Caco-2 (cell line): Measurements from ENCODE around the gene SEC14L1. TPM values are rescaled to one million over a fixed set of nuclear protein-coding genes. Genes with fewer than 3 reads are reported as not detected.
A peak's percentile ranks its signal among the peaks of the same experiment; 100 is the strongest.

ENCODE experiments used
- BruUV-seq: library from RNA; stranded (reverse); fragments of 400-500 nt; replicated peaks from 2 replicates; lab custom pipeline; 2021; lab: Mats Ljungman, UMichigan
- CTCF ChIA-PET: fragments of 300-600 bp; sonication (Branson Sonifier 250); formaldehyde crosslinking; loops from one replicate; lab custom pipeline; 2022; ENCODE audit warnings: antibody characterized with exemption; lab: Charles Lee
- POLR2A ChIA-PET: fragments of 300-600 bp; sonication (Branson Sonifier 250); formaldehyde crosslinking; loops from one replicate; lab custom pipeline; 2022; ENCODE audit warnings: antibody characterized with exemption; lab: Charles Lee
- DNase-seq, 2 experiments: peaks; one replicate each; pipeline versions ENCODE4 v3.0.0 to v3.0.0-alpha.2; 2020 to 2022
- H3K27me3 ChIP-seq: replicated peaks from 2 replicates; pipeline ENCODE4 v1.6.0; 2011; ENCODE audit warnings: low read length; ENCODE audit not compliant: control insufficient read depth, insufficient read depth
- H3K36me3 ChIP-seq: 2 replicates; pipeline ENCODE4 v1.5.1; 2011; ENCODE audit warnings: low read length; ENCODE audit not compliant: control insufficient read depth, insufficient read depth
- H3K4me1 ChIP-seq: fragments of 250-450 bp; sonication (Bioruptor Pico); 2 replicates; pipeline ENCODE4 v1.5.1; 2020; ENCODE audit warnings: mild to moderate bottlenecking
- H3K4me3 ChIP-seq: 2 replicates; pipeline ENCODE4 v1.5.1; 2011; ENCODE audit warnings: low read depth, mild to moderate bottlenecking, control low read depth, low read length
- H3K9me3 ChIP-seq: fragments of 250-450 bp; sonication (Bioruptor Pico); 2 replicates; pipeline ENCODE4 v1.5.1; 2020; ENCODE audit warnings: mild to moderate bottlenecking, moderate library complexity
- H3K27ac Mint-ChIP-seq: one replicate; pipeline ENCODE4 v1.8.0; 2022; ENCODE audit warnings: mixed read lengths; ENCODE audit not compliant: unreplicated experiment
- H3K27me3 Mint-ChIP-seq: one replicate; pipeline ENCODE4 v1.8.0; 2022; ENCODE audit warnings: mixed read lengths; ENCODE audit not compliant: insufficient read depth, unreplicated experiment
- H3K36me3 Mint-ChIP-seq: one replicate; pipeline ENCODE4 v1.8.0; 2022; ENCODE audit warnings: mild to moderate bottlenecking, mixed read lengths; ENCODE audit not compliant: insufficient read depth, unreplicated experiment
- H3K4me1 Mint-ChIP-seq: one replicate; pipeline ENCODE4 v1.8.0; 2022; ENCODE audit warnings: low read depth, mixed read lengths; ENCODE audit not compliant: unreplicated experiment
- H3K4me3 Mint-ChIP-seq: one replicate; pipeline ENCODE4 v1.8.0; 2022; ENCODE audit warnings: mild to moderate bottlenecking, moderate library complexity, mixed read lengths; ENCODE audit not compliant: unreplicated experiment
- H3K9me3 Mint-ChIP-seq: one replicate; pipeline ENCODE4 v1.8.0; 2022; ENCODE audit warnings: mixed read lengths; ENCODE audit not compliant: unreplicated experiment
- CTCF ChIP-seq, 2 experiments: fragments of 200-600 bp in 1 of 2; IDR thresholded peaks; 1 replicate in 1 of 2; 2 replicates in 1 of 2; pipeline versions ENCODE4 v1.5.1 to v1.8.0; 2011 to 2022; ENCODE audit warnings: antibody characterized with exemption in 1 of 2, control low read depth in 1 of 2, inconsistent platforms in 1 of 2, low read depth in 1 of 2, low read length in 1 of 2, mild to moderate bottlenecking in 1 of 2, moderate library complexity in 1 of 2; ENCODE audit not compliant: insufficient read depth in 1 of 2, severe bottlenecking in 1 of 2, unreplicated experiment in 1 of 2
- intact Hi-C: fragments of 100-400 bp; cut with micrococcal nuclease; formaldehyde crosslinking; loops from one replicate; pipeline ENCODE4 v1.10.0; 2022; ENCODE audit not compliant: unreplicated experiment
- total RNA-seq: library from RNA; stranded (reverse); gene quantifications from 2 replicates; pipeline ENCODE4 v1.2.3, GENCODE V29; 2022

Gene SEC14L1
- total RNA-seq, 1 experiment from 2014 or later, result 92.0 TPM

DNA sequence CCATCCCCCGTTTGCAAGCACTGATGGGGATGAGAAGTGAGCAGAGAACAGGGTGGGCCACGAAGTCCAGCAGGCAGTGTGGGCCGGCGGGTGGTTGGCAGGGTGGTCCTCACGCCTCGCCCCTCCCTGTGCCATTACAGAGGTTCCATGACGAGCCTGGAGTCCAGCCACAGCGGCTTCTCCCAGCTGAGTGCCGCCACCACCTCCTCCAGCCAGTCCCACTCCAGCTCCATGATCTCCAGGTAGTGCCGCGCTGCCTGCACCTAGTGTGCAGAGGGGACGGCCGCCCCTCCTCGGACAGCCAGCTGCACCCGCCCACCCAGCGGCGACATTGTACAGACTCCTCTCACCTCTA lies 73.0 kb downstream of the SEC14L1 start:
- peaks cover 6% of the 10 kb centered on the region for H3K36me3 ChIP-seq
- TF ChIP-seq CTCF (IDR thresholded peaks at IDR 0.05; ENCODE audit: insufficient read depth in 1 of 2, low read depth in 1 of 2, low read length in 1 of 2, severe bottlenecking in 1 of 2, unreplicated experiment in 1 of 2), result no peak
- H3K9me3 ChIP-seq, result no peaks in the 10 kb centered on the region
- intact Hi-C loops, result loop anchor here (2.0 kb wide), 1 partner anchor 33 kb away; no protein-coding TSS in a partner anchor
- Mint-ChIP-seq H3K4me1 (no peaks in the 10 kb centered on the region), H3K27ac (no peak overlapping the region), H3K9me3 (no peaks in the 10 kb centered on the region), H3K36me3 (peaks cover 79% of the 10 kb centered on the region), H3K4me3 (no peak overlapping the region), H3K27me3 (no peaks in the 10 kb centered on the region)
- DNase-seq, result no peak
- H3K27me3 ChIP-seq, result no peaks in the 10 kb centered on the region
- H3K4me3 ChIP-seq, result no peak overlapping the region
- CTCF ChIA-PET, result interaction anchor here (0.6 kb wide), 1 partner anchor 82 kb away, joined by 3 read pairs; no protein-coding TSS in a partner anchor
- no TSS peak for BruUV-seq
- H3K4me1 ChIP-seq, result peaks cover under 1% of the 10 kb centered on the region; the same call in 1 of the 2 replicates
- POLR2A ChIA-PET, result no interaction called here

- ChIA-PET POLR2A (no interaction called here), CTCF (interaction anchor here (0.6 to 1.4 kb wide), 8 partner anchors 14 to 126 kb away, joined by 3 to 12 read pairs (median 6); no protein-coding TSS in a partner anchor)
- H3K27me3 Mint-ChIP-seq, result no peaks in the 10 kb centered on the region
- no peaks in the 10 kb centered on the region for H3K4me1 Mint-ChIP-seq
- Histone ChIP-seq H3K36me3 (peaks cover 6% of the 10 kb centered on the region), H3K4me1 (no peaks in the 10 kb centered on the region), H3K9me3 (no peaks in the 10 kb centered on the region), H3K27me3 (no peaks in the 10 kb centered on the region), H3K4me3 (no peak overlapping the region)
- no peak for TF ChIP-seq CTCF (IDR thresholded peaks at IDR 0.05; ENCODE audit: insufficient read depth in 1 of 2, low read depth in 1 of 2, low read length in 1 of 2, severe bottlenecking in 1 of 2, unreplicated experiment in 1 of 2)
- H3K9me3 Mint-ChIP-seq, result no peaks in the 10 kb centered on the region
- H3K4me3 Mint-ChIP-seq, result no peak overlapping the region
- DNase-seq, result no peak
- BruUV-seq, result no TSS peak
- no peak overlapping the region for H3K27ac Mint-ChIP-seq
- H3K36me3 Mint-ChIP-seq, result peaks cover 80% of the 10 kb centered on the region
- intact Hi-C loops, result loop anchor here (2.0 kb wide), 1 partner anchor 32 kb away; no protein-coding TSS in a partner anchor
Observed at GRCh38 chr17:77214328-77214727, 73.6 kb downstream of the SEC14L1 start.

GRCh38 chr17:77214743-77215142 lies 74.0 kb downstream of the SEC14L1 start:
- Mint-ChIP-seq H3K27ac (no peak overlapping the region), H3K9me3 (no peaks in the 10 kb centered on the region), H3K4me1 (no peaks in the 10 kb centered on the region), H3K36me3 (peaks cover 78% of the 10 kb centered on the region), H3K4me3 (no peak overlapping the region), H3K27me3 (no peaks in the 10 kb centered on the region)
- no TSS peak for BruUV-seq
- DNase-seq, result peak; percentile 64 to 70
- TF ChIP-seq CTCF (IDR thresholded peaks at IDR 0.05; ENCODE audit: insufficient read depth in 1 of 2, low read depth in 1 of 2, low read length in 1 of 2, severe bottlenecking in 1 of 2, unreplicated experiment in 1 of 2), result peak; percentile 52 to 96
- CTCF ChIA-PET, result interaction anchor here (0.6 to 1.4 kb wide), 9 partner anchors 13 to 126 kb away, joined by 3 to 12 read pairs (median 5); no protein-coding TSS in a partner anchor
- Histone ChIP-seq H3K36me3 (peaks cover 6% of the 10 kb centered on the region), H3K4me1 (no peaks in the 10 kb centered on the region), H3K4me3 (no peak overlapping the region), H3K27me3 (no peaks in the 10 kb centered on the region), H3K9me3 (no peaks in the 10 kb centered on the region)
- POLR2A ChIA-PET, result interaction anchor here (0.6 kb wide), 1 partner anchor 103 kb away, joined by 3 read pairs; no protein-coding TSS in a partner anchor
- intact Hi-C loops, result loop anchor here (2.0 kb wide), 1 partner anchor 32 kb away; no protein-coding TSS in a partner anchor
